Measurements from ENCODE around the gene CCDC92. TPM values are rescaled to one million over a fixed set of nuclear protein-coding genes. Genes with fewer than 3 reads are reported as not detected.

CCDC92 gene

GRCh38 chr12:123886931-123887582 lies 85.6 kb downstream of the CCDC92 start:
- H3K4me1 ChIP-seq (ENCODE audit: control insufficient read depth, insufficient read depth, low read length) = no peaks in the 10 kb centered on the region
- no peaks in the 10 kb centered on the region for H3K9me3 ChIP-seq (replicated peaks; ENCODE audit: low read length)
- H3K9ac ChIP-seq (ENCODE audit: low read depth, low read length) = no peak overlapping the region
- no peak overlapping the region for H3K4me3 ChIP-seq (ENCODE audit: low read length)
- H3K36me3 ChIP-seq (ENCODE audit: insufficient read depth, low read length) = no peaks in the 10 kb centered on the region
- H3K4me2 ChIP-seq (ENCODE audit: low read length) = no peak overlapping the region
- peaks cover 78% of the 10 kb centered on the region for H3K27me3 ChIP-seq (ENCODE audit: control insufficient read depth, insufficient read depth, low read length)

- no peak overlapping the region for H3K9ac ChIP-seq (ENCODE audit: low read depth, low read length)
- no peaks in the 10 kb centered on the region for H3K36me3 ChIP-seq (ENCODE audit: insufficient read depth, low read length)
Measured at GRCh38 chr12:123886258-123886657, 86.4 kb downstream of the CCDC92 start.

More at GRCh38 chr12:123886258-123886657, 86.4 kb downstream of the CCDC92 start:
- Histone ChIP-seq H3K4me2 (ENCODE audit: low read length) (no peak overlapping the region), H3K4me3 (ENCODE audit: low read length) (no peak overlapping the region), H3K27me3 (ENCODE audit: control insufficient read depth, insufficient read depth, low read length) (peaks cover 76% of the 10 kb centered on the region), H3K4me1 (ENCODE audit: control insufficient read depth, insufficient read depth, low read length) (no peaks in the 10 kb centered on the region), H3K9me3 (replicated peaks; ENCODE audit: low read length) (no peaks in the 10 kb centered on the region)

Small RNA genes lying within 50 kb of the gene (small RNA-seq; reads per million reads assigned to genes)
- not detected for gene AC068790.4
- gene AC068790.6 = not detected

Data from skeletal muscle satellite cell (primary cell).